Activated CD4-positive, alpha-beta T cell treated with anti-CD3 and anti-CD28 coated beads for 1 hour (primary cell): ENCODE results near the gene RASSF1.

Experiments used
- DNase-seq: peaks from one replicate; pipeline ENCODE4 v3.0.0-alpha.2; 2020

The RASSF1 gene

DNA sequence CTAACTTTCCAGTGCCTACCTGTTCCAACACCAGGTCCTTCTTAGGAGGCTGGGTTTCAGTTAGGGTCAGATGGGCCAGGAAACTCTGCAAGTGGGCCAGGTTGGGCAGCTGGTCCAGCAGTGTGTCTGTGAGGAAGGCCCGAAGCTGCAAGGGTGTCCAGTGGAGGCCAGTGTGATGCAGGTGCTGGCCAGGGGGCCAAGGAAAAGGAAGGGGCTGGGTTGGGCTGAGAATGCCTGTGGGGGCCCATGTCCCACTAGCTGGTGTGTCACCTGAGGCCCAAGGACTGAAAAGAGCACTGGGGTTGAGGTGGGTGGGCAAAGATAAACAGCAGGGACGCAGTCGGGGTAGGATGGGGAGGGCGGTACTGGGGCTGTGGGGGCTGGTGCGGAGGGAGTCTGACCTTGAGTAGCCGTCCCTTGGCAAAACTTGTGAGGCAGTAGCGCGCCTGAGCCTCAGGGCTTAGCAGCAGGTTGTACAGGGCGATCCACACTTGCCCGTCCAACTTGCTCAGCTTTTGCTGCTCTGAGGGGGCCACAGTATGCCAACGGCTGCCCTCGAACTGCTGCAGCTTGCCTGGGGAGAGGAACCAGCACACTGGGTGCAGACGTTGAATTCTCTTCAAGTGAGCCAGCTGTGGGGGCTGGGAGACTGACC is 1.5 kb upstream of the RASSF1 start:
- no peak for DNase-seq

DNA sequence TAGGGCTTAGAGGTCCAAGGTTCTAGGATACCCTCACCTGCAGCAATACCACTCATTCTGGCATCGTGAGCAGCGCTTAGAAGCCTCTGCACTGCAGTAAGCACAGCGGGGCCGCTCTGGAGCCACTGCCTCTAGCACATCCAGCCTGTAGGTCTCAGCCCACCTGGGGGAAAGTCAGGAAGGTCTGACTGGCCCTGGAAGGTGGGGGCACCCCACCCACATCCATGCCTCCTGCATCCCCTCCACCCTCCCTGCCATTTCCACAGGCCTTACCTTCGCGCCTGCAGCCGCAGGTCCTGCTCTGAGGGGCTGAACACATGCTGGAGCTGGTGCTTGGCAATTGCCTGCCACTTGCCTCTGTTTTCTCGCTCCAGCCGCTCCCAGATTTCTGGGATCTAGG is 901 bp upstream of the RASSF1 start:
- no peak for DNase-seq

DNA sequence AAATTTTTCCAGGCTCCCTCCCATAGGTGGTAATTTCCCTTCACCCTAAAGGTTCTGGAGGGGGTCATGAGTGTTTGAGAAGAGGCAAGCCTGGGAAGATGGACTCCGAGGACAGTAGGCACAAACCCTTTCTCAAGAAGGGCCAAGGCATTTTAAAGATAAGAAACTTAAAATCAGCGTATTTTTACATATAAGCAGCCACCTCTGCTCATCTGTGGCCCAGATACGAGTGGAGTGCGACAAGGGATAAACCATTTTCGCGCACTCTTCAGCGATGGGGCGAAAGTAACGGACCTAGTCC is 539 bp downstream of the RASSF1 start:
- DNase-seq = no peak

DNA sequence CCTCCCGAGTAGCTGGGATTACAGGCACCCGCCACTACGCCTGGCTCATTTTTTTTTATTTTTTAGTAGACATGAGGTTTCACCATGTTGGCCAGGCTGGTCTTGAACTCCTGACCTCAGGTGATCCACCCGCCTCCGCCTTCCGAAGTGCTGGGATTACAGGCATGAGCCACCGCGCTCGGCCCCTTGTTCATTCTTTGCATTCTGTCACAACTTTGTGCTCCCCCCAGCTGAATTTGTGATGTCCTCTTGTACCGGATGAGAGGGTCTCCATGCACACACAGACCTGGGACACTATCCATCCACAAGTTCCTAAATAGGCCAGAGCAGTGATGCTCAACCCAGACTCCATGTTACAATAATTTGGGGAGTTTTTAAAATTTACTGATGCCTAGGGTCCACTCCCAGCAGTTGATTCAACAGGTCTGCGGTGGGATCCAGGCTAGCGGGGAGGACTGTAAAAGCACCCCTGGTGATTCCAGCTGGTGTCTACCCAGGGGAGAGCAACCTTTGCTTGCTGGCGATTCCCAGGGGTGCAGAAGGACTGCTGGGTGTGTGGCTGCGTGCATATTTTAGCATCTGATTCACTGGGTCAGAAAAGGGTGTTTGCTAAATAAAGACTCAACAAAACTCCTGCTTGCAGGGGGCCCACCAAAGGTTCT is 1.0 kb downstream of the RASSF1 start:
- no peak for DNase-seq

DNA sequence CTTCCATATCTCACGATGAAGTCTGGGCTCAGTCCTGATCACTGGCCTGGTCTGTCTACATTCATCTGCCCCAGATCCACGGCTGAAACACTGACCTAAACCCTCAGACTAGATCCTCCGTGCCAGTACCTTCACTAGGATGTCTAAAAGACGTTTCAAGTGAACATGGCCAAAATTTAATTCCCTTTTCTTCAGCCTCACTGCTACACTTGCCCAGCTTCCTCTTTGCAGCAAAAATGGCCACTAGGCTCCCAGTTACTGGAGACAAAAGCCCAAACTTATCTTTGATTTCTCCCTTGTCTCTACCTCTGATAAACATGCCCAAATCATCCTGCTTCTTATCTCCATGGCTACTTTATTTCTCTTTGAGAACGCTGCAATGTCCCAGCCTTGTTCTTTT is 1.7 kb downstream of the RASSF1 start:
- no peak for DNase-seq

DNA sequence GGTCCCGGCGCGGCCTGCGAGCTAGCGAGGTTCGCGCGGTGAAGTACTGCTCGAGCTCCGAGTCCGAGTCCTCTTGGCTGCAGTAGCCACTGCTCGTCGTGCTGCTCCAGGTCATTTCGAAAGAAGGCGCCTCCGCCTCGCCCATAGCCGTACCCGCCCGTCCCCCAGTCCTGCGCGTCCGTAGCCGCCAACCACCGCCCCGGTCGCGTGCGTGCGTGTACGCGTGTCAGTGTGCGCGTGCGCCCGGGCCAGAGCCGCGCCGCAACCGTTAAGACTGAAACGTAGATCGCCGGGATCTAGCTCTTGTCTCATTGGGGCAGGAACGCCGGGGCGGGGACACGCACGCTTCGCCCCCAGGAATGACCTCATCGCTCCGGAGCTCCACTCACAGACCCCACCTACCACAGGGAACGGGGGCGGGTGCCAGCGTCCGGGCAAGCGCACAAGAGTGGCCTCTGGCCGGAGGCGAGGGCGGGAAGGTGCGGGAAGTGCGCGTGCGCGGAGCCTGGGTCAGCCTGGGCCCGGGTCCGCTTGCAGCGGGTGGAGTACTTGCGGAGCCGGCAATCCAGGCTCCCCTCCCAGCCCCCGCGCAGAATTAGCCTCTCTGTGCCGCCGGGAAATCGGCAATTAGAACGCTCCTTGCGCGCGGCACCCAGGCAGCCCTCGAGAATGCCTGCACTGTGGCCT is 3.3 kb downstream of the RASSF1 start:
- peak; percentile 87 for DNase-seq

DNA sequence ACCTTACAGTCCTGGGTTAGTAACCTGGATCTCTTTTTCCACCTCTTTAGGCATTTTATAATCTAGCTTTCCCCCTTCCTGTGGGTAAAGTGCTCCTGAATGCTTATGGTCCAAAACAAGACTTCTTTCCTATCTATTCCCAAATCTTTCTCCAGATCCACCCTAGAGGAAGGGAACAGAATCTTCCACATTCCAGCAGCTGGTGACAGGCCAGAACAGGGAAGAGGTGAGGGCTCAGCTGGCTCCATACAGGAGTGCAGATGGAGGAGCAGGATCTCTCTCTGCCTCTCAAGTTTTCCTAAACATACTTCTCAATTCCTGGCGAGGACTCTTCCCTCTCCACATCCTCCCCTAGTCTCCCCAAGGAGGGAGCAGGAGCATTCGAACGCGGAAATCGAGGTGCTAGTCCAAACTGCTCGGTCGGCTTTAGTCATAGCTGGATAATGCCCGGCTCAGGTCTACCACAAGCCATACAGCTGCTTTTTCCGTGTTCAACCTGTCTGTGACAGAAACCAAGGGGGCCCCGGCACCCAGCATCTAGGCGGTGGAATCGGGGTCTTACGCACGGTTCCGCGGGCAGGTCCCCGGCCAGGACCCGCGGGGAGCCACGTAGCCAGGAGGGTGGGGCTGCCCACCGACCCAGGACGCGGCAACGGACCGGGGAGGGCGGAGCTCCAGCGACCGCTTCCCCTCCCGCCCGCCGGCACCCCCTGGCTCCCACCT is 4.0 kb downstream of the RASSF1 start:
- no peak for DNase-seq

DNA sequence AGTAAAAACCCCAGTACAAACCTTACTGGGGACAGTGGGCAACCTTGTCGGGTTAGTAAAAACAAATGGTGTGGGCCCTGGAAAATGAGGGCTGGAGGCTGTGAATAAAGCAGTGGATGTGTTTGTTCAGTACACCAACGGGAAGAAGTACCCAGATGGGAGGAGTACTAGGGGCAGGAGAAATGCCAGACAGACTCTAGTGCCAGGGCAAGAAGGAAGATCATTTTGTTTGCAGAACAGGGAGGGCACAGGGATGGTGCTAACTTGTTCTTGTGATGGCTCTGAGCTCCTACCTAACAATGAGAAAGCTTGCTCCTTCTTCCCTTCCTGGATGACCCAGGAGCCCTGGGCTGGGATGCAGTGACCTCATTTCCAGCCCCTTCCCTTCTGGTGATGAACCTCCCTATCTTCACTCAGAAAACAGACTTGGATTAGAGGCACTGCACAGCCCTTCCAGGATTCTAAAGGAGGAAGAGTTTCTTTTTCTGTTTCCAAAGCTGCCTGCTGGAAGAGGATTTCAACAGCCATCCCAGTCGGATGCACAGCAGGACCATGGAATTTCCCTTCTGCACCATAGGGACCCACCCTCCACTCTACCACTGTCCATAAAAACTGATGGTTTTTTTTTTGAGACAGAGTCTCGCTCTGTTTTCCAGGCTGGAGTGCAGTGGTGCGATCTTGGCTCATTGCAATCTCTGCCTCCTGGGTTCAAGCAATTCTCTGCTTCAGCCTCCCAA is 6.1 kb downstream of the RASSF1 start:
- no peak for DNase-seq

DNA sequence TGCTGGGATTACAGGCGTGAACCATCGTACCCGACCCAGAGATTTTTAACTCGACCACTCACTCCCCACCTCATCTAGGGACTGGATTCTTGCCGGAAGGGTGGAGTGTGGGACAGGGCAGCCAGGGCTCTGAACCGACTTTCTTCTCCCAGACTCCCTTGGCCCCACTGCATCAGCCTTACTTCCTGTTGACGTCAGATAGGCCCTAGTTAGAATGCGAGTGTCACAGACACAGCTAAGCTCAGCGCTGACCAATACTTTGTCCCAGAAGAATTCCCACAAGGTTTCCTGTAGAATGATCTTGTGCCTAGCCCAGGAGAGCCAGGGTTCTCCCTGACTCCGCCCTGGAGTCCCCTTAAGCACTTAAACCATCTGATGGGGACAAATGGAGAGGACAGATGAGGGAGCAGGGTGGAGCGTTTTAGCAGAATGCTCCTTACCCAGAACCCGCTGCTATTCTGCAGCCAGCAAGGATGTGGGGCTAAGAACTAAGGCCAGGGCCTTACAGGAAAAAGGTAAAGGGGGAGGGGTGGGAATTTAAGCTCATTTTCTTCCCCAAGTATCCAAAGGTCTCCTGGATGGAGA is 6.8 kb downstream of the RASSF1 start:
- no peak for DNase-seq

DNA sequence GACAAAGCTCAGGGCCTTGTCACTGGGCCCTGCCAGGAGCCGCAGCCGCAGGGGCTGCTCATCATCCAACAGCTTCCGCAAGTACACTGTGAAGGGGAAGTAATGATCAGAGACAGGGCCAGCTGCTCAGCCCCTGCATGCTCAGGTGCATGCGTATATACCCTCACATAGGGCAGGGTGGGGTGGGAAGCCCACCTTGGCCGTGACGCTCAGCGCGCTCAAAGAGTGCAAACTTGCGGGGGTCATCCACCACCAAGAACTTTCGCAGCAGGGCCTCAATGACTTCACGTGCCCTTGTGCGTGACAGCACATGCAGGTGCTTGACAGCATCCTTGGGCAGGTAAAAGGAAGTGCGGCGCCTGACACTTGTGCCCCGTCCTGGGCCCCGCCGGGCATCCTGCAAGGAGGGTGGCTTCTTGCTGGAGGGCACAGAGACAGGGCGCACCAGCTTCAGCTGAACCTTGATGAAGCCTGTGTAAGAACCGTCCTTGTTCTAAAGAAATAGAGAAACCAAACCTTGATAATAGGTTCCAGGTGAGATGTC is 9.2 kb downstream of the RASSF1 start:
- no peak for DNase-seq

DNA sequence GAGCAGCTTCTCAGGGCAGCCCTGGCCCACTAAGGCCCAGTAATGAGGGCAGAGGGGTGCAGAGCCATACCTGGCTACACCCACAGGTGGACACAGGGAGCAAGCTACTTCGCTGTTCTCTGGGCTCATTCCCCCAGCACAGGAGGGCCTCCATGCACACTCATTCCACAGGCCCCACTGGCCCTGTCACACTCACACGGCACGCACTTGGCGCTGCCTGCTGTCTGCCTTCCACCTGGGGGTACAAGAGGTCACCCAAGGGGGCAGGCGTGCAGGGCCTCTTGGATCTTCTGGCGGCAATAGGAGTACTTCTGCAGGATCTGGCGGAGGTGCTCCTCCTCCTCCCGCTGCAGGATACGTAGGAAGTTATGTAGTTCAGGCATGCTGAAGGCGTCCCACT is 10.3 kb downstream of the RASSF1 start:
- DNase-seq = no peak

DNA sequence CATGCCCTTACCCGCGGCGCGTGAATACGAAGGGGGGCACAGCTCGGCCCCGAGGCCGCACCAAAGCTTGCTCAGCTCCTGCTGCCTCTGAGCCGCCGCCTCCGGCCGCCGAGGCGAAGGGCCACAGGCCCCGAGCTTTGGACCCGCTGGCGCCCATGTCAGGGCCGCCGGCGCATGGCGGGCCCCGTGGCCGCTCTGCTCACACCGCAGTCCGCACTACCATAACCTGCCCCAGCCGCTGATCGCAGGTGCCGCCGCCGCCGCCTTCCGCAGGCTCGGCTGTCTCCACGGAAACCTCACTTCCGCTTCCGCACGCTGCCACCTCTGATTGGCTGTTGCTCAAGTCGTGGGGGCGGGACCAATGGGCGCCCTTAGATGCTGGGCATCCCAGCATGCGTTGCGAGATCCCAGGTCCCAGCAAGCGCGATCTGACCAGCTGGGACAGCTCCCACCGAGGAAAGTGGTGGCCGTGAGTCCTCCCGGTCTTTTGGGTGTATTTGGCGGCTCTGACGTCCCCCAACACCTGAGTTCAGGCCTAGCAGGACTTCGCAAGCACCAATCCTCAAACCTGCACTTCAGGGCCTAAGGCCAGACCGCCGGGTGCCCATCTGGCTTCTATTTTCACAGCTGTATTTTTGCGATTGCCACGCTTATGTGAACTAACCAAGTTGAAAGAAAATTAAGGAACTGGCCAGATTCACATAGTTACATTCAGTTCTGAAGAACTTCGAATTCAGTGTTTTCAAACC is 12.5 kb downstream of the RASSF1 start, which contains the start of gene TUSC2:
Gene TUSC2 (minus strand): TSS at position 281 of the 749 bp plus-strand sequence. CDS start 124 bp downstream, at position 157.
- DNase-seq = peak; percentile 90

DNA sequence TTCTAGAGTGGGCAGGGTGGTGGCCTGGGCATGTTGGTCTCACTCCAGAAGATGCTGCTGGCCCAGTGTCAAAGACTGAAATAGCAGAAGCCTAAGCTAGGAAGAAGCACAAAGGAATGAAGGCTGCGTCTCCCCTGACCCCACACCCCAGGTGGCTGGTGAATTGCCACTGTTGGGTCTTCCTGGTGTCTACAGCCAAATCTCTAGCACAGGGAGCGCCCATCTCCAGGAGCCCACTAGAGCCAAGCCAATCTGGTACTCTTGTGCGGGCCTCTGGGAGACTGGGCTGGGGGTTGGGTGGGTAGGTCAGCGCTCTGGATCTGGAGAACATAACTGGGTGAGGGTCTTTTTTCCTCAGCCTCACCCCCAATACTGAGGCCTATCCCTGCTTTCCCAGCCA is 13.5 kb downstream of the RASSF1 start:
- no peak for DNase-seq

DNA sequence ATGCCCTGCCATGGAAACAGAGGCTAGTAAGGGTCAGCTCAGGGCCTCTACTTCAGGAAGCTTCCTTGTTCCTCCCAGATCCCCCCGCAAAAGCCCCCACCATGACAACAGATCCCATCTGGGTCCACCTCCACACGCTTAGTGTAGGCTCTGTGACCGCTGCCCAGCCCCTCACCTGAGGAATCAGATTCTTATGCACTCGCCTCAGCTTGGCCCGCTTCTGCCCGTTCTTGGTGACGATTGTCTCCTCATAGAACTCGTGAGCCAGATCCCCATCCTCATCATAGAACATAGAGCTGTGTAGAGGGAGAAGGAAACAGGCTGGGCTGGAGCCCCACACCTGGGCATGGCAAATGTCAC is 14.5 kb downstream of the RASSF1 start:
- DNase-seq = no peak

DNA sequence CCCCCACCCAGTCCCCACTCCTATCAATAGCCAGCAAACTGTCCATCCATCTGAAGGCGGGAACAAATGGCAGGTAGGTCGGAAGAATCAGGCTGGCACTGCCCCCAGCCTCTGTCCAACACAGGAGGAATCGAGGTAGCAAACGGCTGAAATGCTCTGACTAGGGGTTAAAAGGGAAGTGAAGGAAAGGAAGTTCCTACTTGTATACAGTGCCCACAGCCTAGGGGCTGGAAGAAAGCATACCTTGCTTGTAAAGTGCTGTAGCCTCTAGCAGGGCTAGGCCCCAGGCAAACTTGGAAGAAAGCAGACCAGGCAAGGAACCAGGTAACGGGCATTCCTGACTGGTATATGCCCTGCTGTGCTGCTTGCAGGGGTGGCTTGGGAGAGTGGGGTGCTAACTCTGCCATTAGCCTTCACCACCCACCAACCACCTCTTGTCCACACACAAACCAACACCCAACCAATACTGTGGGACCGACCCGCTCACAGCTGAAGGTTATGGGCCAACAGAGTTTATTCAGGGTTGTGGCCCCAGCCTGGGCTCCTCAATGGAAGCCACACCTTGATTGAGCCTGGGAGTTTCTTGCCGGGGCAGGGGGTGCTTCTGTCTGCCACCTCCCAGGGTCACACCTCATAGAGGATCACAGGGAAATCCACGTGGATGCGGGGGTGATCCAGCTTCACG is 15.0 kb downstream of the RASSF1 start:
- no peak for DNase-seq

DNA sequence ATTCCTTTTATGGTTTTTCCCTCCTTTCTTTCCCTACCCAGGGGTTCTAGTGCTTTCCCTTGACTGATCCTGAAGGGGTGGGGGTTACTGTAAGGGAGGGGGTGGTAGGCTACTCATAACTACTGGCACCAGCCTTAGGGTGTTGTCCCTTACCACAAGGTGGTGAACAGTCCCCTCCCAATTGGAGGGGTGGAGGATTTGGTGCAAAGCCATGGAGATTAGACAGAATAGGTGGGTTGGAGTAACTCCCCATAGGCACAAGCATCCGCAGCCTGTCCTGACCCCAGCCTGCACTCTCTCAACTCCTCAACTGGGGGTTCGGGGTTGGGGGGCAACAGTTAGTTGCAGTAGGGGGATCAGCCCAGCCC is 15.5 kb downstream of the RASSF1 start:
- no peak for DNase-seq

DNA sequence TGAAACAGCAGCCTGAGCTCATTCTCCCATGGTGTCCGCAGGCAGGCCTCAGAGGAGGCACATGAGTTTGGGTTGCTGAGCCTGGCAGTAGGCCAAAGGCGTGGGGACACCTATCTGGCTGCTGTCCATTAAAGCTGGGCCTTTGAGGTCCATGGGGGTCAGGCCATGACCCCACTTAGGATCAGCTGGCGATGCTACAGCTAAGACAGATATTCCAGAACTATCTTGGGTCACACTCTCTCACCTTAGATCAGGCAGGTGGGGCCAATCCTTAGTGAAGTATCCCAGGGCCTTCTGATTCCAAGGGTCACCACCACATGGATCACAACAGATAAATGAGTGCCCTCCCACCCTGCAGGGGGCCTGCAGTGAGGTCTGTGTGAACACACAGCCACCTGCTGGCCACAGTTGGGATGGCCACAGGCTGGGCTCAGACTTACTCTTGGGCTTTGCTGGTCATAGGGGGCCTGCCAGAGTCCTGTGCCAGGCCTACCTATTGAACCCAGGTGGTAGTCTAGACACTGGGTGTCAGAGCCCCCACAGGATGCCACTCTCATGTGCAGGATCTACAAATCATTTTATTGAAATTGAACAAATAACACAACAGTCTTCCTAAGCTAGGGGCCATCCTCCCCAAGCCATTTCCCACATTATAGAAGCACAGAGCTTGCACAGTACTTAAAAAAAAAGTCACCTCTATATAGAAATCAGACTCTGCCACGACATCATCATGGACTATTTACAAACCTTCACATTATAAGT is 16.1 kb downstream of the RASSF1 start:
- peak; percentile 39 for DNase-seq

DNA sequence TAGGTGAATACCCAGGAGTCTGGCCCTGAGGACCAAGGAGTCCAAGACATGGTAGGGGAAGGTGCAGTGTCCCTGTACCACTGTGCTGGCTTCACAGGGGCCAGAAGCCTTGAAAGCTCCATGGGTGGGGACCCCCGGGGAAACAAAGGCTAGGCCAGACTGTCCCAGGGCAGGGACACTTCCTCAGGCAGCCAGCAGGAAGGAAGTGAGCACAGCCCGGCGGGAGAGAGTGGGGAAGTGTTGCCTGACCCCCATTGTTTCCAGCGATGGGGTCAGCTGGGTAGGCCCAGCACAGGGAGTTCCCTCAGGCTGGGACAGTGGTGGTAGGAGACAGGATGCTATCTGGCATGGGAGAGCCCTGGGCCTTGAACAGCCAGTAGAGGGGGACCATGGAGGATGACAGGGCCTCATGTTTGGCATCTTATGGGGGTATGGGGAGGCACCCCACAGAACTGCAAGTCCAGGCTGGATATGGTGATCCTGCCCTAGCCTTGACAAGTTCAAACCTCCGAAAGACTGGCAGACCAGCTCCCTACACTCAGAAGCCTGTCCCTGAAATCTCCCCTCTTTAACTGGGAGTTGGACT is 16.9 kb downstream of the RASSF1 start:
- DNase-seq = no peak

DNA sequence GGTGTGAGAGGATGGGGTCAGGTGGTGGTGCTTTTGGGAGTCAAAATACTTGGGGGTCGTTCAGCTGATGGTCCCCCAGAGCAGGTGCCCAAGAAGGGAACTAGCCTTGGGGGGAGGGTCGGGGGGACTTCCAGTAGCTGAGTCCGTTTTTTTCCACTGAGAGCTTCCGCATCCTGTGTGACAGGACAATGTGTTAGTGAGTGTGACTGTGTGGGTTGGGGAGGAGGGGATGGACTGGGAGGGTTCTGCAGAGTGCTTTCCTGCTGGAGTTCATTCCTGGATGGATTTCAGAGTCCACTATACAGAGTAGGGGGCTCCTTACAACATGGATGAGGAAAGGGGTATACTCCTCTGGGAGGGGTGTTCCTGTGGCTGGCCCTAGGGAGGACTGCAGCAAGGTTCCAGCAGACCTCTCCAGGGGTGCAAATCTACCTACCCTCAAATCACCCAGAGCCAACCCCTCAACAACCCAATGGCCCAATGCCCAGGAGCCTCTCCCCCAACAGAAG is 17.5 kb downstream of the RASSF1 start:
- DNase-seq = no peak
